NT2/D1 (cell line): ENCODE data around the gene WT1.

Source experiments
- SUZ12 ChIP-seq: IDR thresholded peaks from 2 replicates; pipeline ENCODE4 v1.6.1; 2011; ENCODE audit not compliant: insufficient read length, insufficient read depth; ENCODE audit errors: extremely low read depth
- YY1 ChIP-seq: IDR thresholded peaks from 2 replicates; pipeline ENCODE4 v1.6.1; 2011; ENCODE audit not compliant: insufficient read length, insufficient read depth
- ZNF274 ChIP-seq: IDR thresholded peaks from 2 replicates; pipeline ENCODE4 v1.6.1; 2011; ENCODE audit warnings: mild to moderate bottlenecking, low read depth, low read length

- TF ChIP-seq ZNF274 (no peak), YY1 (no peak), SUZ12 (no peak)
These were observed 16.5 kb upstream of the WT1 start for GRCh38 chr11:32451808-32452207.
